ENCODE results near the gene CASS4. TPM values are rescaled to one million over a fixed set of nuclear protein-coding genes. Genes with fewer than 3 reads are reported as not detected.

The CASS4 gene
- total RNA-seq, 2 donors from 2014 or later, result 0.52 TPM; not detected in 1

DNA sequence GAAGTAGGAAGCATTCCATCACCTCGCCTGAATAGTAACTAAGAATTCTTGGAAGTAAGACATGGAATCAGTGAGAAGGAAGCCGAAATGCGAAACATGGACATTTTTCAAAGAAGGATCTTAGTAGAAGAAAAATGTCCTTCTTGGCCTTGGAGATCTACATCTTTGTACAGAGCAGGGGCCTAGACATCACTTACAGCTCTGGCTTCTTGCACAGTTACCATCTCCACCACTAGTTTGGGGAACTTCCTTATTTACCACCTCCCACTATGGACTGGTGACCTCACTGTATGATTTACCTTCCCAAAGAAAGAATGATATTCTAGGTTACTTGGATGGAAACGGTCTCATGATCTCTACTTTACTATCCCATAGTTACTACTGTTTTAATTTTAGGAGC is 15.7 kb downstream of the CASS4 start:
- no peak overlapping the region for H3K4me3 ChIP-seq
- H3K9me3 ChIP-seq, result no peaks in the 10 kb centered on the region
- H3K4me1 ChIP-seq, result no peaks in the 10 kb centered on the region
- WGBS, 2 donors, result 67 to 74% methylated on average over 4 of the region's 4 CpGs
- no peaks in the 10 kb centered on the region for H3K27me3 ChIP-seq
- no peaks in the 10 kb centered on the region for H3K36me3 ChIP-seq (replicated peaks in 1 of 2; ENCODE audit: insufficient read depth in 1 of 2, low read depth in 2 of 2)
- ATAC-seq, result no peak
- intact Hi-C loops (cut with DNase I), result no loop called here
- no peak for DNase-seq
- no peak overlapping the region for H3K27ac ChIP-seq
- no peak for TF ChIP-seq POLR2A (IDR thresholded peaks at IDR 0.05)
- TF ChIP-seq, protein P1, sequence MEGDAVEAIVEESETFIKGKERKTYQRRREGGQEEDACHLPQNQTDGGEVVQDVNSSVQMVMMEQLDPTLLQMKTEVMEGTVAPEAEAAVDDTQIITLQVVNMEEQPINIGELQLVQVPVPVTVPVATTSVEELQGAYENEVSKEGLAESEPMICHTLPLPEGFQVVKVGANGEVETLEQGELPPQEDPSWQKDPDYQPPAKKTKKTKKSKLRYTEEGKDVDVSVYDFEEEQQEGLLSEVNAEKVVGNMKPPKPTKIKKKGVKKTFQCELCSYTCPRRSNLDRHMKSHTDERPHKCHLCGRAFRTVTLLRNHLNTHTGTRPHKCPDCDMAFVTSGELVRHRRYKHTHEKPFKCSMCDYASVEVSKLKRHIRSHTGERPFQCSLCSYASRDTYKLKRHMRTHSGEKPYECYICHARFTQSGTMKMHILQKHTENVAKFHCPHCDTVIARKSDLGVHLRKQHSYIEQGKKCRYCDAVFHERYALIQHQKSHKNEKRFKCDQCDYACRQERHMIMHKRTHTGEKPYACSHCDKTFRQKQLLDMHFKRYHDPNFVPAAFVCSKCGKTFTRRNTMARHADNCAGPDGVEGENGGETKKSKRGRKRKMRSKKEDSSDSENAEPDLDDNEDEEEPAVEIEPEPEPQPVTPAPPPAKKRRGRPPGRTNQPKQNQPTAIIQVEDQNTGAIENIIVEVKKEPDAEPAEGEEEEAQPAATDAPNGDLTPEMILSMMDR (IDR thresholded peaks at IDR 0.05), result no peak

DNA sequence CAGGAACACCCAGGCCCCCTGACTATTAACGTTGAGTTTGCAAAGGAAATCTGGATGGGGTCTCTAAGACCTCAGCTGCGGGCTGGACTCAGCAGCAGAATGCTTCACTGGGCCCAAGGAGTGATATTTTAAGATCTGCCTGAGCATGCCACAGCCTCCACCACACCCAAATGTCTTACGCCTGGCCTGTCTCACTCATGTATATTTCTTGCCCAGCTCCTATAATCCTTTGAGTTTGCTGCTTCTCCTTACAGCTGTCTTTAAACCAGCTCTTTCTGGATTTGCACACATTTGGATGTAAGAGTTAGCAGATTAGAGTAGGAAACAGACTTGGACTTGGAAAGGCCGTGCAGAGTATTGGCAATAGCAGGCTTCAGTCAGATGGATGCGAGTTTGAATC is 16.4 kb downstream of the CASS4 start:
- WGBS, 2 donors, result 62 to 73% methylated on average over 5 of the region's 5 CpGs

DNA sequence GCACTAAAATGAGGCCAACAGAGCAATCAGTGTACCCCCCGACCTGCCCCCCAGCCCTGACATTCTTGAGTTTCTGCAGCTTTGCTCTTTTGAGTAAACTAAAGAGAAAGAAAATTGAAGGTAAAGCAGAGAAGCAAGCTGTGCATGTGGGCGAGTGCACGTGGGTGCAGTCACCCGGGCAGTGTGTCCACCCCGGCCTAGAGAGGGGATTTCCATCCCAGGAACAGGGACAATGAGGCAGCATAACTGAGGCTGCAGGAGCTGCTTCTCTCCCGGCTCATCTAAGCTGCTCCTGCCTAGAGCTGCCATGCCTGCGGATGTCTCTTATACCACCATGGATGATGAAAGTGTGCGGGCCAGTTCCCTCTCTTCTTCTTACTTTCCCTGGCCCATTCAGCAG is 16.8 kb downstream of the CASS4 start:
- ATAC-seq (no peak), DNase-seq (no peak)
- H3K27me3 ChIP-seq, result no peaks in the 10 kb centered on the region
- H3K36me3 ChIP-seq (replicated peaks in 1 of 2; ENCODE audit: insufficient read depth in 1 of 2, low read depth in 2 of 2), result no peaks in the 10 kb centered on the region
- no peak overlapping the region for H3K27ac ChIP-seq
- WGBS, 2 donors, result 48 to 60% methylated on average over 8 of the region's 8 CpGs
- H3K4me3 ChIP-seq, result no peak overlapping the region
- no peaks in the 10 kb centered on the region for H3K4me1 ChIP-seq
- TF ChIP-seq POLR2A (IDR thresholded peaks at IDR 0.05), result no peak
- TF ChIP-seq, protein P1 (IDR thresholded peaks at IDR 0.05), result no peak
- intact Hi-C loops (cut with DNase I), result no loop called here
- no peaks in the 10 kb centered on the region for H3K9me3 ChIP-seq

More for the DNA sequence above, 16.4 kb downstream of the CASS4 start:
- DNase-seq, result no peak
- no peak for TF ChIP-seq POLR2A (IDR thresholded peaks at IDR 0.05)
- TF ChIP-seq, protein P1 (IDR thresholded peaks at IDR 0.05), result no peak
- H3K36me3 ChIP-seq (replicated peaks in 1 of 2; ENCODE audit: insufficient read depth in 1 of 2, low read depth in 2 of 2), result no peaks in the 10 kb centered on the region
- no peaks in the 10 kb centered on the region for H3K4me1 ChIP-seq
- no peak overlapping the region for H3K4me3 ChIP-seq
- H3K27me3 ChIP-seq, result no peaks in the 10 kb centered on the region
- no peaks in the 10 kb centered on the region for H3K9me3 ChIP-seq
- no peak for ATAC-seq
- H3K27ac ChIP-seq, result no peak overlapping the region
- intact Hi-C loops (cut with DNase I), result no loop called here

DNA sequence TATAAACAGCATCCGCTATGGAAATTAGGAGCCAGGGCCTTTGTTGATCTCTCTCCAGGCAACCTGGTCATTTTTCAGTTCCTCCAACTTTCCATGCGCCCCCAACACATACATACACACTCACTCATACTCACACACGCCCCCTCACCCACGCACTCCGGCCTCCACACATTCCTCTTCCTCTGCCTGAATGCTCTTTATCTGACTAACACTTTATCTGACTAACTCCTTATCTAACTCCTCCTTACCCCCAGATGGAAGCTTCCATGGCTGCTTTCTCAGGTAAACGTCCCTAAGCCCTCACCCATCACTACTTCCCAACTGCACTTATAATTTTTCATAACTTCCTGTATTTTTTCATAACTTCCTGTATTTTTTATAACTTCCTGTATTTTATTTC is 17.4 kb downstream of the CASS4 start:
- no peak for TF ChIP-seq POLR2A (IDR thresholded peaks at IDR 0.05)
- TF ChIP-seq, protein P1 (IDR thresholded peaks at IDR 0.05), result no peak
- H3K27me3 ChIP-seq, result no peaks in the 10 kb centered on the region
- no peaks in the 10 kb centered on the region for H3K9me3 ChIP-seq
- no peaks in the 10 kb centered on the region for H3K4me1 ChIP-seq
- DNase-seq (no peak), ATAC-seq (no peak)
- intact Hi-C loops (cut with DNase I), result no loop called here
- WGBS, 2 donors, result 35 to 51% methylated on average over 6 of the region's 6 CpGs
- no peak overlapping the region for H3K27ac ChIP-seq
- no peaks in the 10 kb centered on the region for H3K36me3 ChIP-seq (replicated peaks in 1 of 2; ENCODE audit: insufficient read depth in 1 of 2, low read depth in 2 of 2)
- H3K4me3 ChIP-seq, result no peak overlapping the region

DNA sequence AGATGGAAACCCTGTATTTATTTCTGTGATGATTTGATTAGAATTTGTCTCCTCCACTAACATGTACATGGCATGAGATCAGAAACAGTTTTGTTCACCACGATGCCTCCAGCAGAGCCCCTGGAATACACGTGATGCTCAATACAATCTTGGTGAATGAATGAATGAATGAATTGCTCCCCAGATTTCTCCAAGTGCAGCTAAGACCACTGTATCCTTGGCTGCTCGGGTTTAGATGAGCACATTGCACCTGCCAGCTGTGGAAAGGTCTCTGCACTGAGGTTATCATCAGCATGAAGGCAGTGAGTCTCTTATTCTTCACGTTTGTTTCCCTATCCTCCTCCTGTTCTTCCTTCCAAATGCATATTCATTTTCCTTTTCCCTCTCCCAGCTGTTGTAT is 17.9 kb downstream of the CASS4 start:
- Histone ChIP-seq H3K27me3 (no peaks in the 10 kb centered on the region), H3K4me3 (no peak overlapping the region), H3K4me1 (no peaks in the 10 kb centered on the region), H3K9me3 (no peaks in the 10 kb centered on the region), H3K36me3 (replicated peaks in 1 of 2; ENCODE audit: insufficient read depth in 1 of 2, low read depth in 2 of 2) (no peaks in the 10 kb centered on the region), H3K27ac (no peak overlapping the region)
- DNase-seq, result no peak
- intact Hi-C loops (cut with DNase I), result no loop called here
- 33 to 36% methylated on average over 4 of the region's 4 CpGs for WGBS, 2 donors
- no peak for ATAC-seq
- TF ChIP-seq, protein P1 (IDR thresholded peaks at IDR 0.05), result no peak
- TF ChIP-seq POLR2A (IDR thresholded peaks at IDR 0.05), result no peak
